ENCODE results near the gene U2SURP.

Gene U2SURP

DNA sequence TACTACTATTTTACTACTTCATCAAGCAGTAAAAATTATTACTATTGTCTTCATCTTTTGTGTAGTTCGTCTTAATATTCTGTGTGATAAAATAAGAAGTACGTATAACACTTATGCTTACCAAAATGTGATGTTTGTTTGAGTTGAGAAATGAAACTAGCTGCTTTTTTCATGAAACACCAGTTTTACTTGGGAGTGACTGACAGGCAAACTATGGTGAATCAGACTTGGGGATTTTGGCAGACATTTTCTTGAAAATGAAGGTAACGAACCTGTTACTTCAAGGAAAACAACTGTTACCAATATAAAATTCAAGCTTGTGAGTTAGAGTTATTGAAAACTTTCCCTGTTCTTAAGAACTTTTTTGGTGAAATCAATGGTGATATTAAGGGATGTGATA, 10.3 kb downstream of the U2SURP start:
- Histone ChIP-seq H3K9me3 (ENCODE audit: control insufficient read depth, insufficient read depth, low read length) (no peaks in the 10 kb centered on the region), H3K9me2 (replicated peaks; ENCODE audit: control insufficient read depth, low read length) (no peaks in the 10 kb centered on the region), H3K27me3 (ENCODE audit: control insufficient read depth, low read length) (no peaks in the 10 kb centered on the region), H4K20me1 (ENCODE audit: control insufficient read depth, insufficient read depth, low read depth, low read length) (peaks cover 28% of the 10 kb centered on the region), H3K36me3 (ENCODE audit: control insufficient read depth, low read length) (peaks cover 63% of the 10 kb centered on the region), H3K4me1 (ENCODE audit: control insufficient read depth, low read length) (peaks cover 28% of the 10 kb centered on the region), H3K79me2 (ENCODE audit: control insufficient read depth, low read length) (peaks cover 90% of the 10 kb centered on the region), H3K27ac (ENCODE audit: low read depth, low read length) (no peak overlapping the region), H3K4me2 (ENCODE audit: low read length) (no peak overlapping the region), H3K4me3 (ENCODE audit: low read length) (no peak overlapping the region), H3F3A (ENCODE audit: control insufficient read depth, insufficient read depth) (peaks cover 42% of the 10 kb centered on the region)
- TF ChIP-seq EZH2phosphoT487 (IDR thresholded peaks at IDR 0.05; ENCODE audit: borderline replicate concordance, low read length): no peak
- TF ChIP-seq, protein P1, sequence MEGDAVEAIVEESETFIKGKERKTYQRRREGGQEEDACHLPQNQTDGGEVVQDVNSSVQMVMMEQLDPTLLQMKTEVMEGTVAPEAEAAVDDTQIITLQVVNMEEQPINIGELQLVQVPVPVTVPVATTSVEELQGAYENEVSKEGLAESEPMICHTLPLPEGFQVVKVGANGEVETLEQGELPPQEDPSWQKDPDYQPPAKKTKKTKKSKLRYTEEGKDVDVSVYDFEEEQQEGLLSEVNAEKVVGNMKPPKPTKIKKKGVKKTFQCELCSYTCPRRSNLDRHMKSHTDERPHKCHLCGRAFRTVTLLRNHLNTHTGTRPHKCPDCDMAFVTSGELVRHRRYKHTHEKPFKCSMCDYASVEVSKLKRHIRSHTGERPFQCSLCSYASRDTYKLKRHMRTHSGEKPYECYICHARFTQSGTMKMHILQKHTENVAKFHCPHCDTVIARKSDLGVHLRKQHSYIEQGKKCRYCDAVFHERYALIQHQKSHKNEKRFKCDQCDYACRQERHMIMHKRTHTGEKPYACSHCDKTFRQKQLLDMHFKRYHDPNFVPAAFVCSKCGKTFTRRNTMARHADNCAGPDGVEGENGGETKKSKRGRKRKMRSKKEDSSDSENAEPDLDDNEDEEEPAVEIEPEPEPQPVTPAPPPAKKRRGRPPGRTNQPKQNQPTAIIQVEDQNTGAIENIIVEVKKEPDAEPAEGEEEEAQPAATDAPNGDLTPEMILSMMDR (IDR thresholded peaks at IDR 0.05; ENCODE audit: low read depth, low read length, poor library complexity, severe bottlenecking): no peak

DNA sequence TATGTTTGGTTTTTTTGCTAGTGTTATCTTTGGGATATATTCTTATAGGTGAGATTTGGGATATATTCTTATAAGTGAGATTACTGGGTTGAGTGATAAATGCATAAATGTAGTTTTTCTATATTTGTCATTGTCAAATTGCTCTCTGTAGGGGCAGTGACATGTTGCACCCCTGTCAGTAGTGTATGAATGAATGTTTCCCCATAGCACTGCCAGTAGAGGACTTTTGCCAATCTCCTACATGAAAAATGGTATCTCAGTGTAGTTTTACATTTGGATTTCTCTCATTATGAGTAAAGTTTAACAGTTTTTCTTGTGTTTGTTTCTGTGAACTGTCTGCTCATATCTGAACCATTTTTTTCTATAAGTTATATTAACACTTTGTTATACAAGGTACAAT, 13.6 kb downstream of the U2SURP start:
- Histone ChIP-seq H4K20me1 (ENCODE audit: control insufficient read depth, insufficient read depth, low read depth, low read length) (peaks cover 21% of the 10 kb centered on the region; the same call in 1 of the 2 replicates), H3K79me2 (ENCODE audit: control insufficient read depth, low read length) (peaks cover 85% of the 10 kb centered on the region), H3K36me3 (ENCODE audit: control insufficient read depth, low read length) (peaks cover 95% of the 10 kb centered on the region), H3K9me3 (ENCODE audit: control insufficient read depth, insufficient read depth, low read length) (no peaks in the 10 kb centered on the region), H3K27me3 (ENCODE audit: control insufficient read depth, low read length) (no peaks in the 10 kb centered on the region), H3K27ac (ENCODE audit: low read depth, low read length) (no peak overlapping the region), H3K4me2 (ENCODE audit: low read length) (no peak overlapping the region), H3F3A (ENCODE audit: control insufficient read depth, insufficient read depth) (peaks cover 44% of the 10 kb centered on the region), H3K9me2 (replicated peaks; ENCODE audit: control insufficient read depth, low read length) (no peaks in the 10 kb centered on the region), H3K4me1 (ENCODE audit: control insufficient read depth, low read length) (peaks cover 5% of the 10 kb centered on the region), H3K4me3 (ENCODE audit: low read length) (no peak overlapping the region)
- TF ChIP-seq, protein P1 (IDR thresholded peaks at IDR 0.05; ENCODE audit: low read depth, low read length, poor library complexity, severe bottlenecking): no peak

DNA sequence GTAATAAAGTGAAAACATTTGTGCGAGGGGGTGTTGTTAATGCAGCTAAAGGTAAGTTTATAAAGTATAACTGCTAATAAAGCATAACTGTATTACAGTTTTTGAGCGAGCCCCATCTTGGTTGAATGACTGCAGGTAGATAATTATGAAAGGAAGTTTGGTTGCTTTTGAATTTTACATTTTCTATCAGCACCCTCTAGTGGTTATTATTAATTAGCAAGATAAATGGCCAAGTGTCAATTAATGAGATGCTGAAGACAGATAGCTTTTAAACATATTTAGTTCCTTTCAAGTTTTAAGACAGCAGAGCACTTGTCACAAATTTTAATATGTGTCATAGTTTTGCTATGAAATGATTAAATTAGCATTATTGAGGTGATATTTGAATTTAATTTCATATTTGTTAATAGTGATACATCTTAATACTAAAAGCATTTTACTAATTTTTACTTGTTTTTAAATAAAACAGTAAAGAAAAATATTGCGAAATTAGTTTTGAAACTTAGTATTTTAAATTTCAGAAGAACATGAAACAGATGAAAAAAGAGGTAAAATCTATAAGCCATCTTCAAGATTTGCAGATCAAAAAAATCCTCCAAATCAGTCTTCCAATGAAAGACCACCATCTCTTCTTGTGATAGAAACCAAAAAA, 15.1 kb downstream of the U2SURP start:
- Histone ChIP-seq H3K4me1 (ENCODE audit: control insufficient read depth, low read length) (no peaks in the 10 kb centered on the region), H3K79me2 (ENCODE audit: control insufficient read depth, low read length) (peaks cover 73% of the 10 kb centered on the region), H3K9me2 (replicated peaks; ENCODE audit: control insufficient read depth, low read length) (no peaks in the 10 kb centered on the region), H3K4me2 (ENCODE audit: low read length) (no peak overlapping the region), H3F3A (ENCODE audit: control insufficient read depth, insufficient read depth) (peaks cover 44% of the 10 kb centered on the region), H4K20me1 (ENCODE audit: control insufficient read depth, insufficient read depth, low read depth, low read length) (peaks cover 10% of the 10 kb centered on the region; the same call in 1 of the 2 replicates), H3K9me3 (ENCODE audit: control insufficient read depth, insufficient read depth, low read length) (no peaks in the 10 kb centered on the region), H3K27ac (ENCODE audit: low read depth, low read length) (no peak overlapping the region), H3K27me3 (ENCODE audit: control insufficient read depth, low read length) (no peaks in the 10 kb centered on the region), H3K36me3 (ENCODE audit: control insufficient read depth, low read length) (peaks cover 95% of the 10 kb centered on the region), H3K4me3 (ENCODE audit: low read length) (no peak overlapping the region)
- TF ChIP-seq, protein P1 (IDR thresholded peaks at IDR 0.05; ENCODE audit: low read depth, low read length, poor library complexity, severe bottlenecking): peak; percentile 73
- no peak for TF ChIP-seq EZH2phosphoT487 (IDR thresholded peaks at IDR 0.05; ENCODE audit: borderline replicate concordance, low read length)

Data from DOHH2 (cell line).